Measurements from ENCODE around the gene CLDN15.

DNA sequence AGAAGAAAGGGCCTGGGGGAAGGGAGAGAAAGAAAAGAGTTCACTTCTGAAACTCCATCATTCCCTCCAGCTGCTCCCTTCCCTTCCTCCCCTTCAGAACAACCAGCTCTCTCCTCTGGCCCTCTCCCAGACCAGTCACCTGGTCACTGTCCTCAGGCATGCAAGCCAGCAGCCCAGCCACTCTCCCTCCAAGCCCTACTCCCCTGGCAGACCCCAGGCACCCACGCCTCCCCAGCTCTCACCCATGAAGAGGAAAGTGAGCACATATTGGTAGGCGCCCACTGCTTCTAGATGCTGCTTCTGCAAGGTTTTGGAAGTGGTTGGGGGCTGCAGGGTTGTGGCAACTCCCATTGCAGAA, 37.1 kb downstream of the CLDN15 start:
- TF ChIP-seq, protein P1, sequence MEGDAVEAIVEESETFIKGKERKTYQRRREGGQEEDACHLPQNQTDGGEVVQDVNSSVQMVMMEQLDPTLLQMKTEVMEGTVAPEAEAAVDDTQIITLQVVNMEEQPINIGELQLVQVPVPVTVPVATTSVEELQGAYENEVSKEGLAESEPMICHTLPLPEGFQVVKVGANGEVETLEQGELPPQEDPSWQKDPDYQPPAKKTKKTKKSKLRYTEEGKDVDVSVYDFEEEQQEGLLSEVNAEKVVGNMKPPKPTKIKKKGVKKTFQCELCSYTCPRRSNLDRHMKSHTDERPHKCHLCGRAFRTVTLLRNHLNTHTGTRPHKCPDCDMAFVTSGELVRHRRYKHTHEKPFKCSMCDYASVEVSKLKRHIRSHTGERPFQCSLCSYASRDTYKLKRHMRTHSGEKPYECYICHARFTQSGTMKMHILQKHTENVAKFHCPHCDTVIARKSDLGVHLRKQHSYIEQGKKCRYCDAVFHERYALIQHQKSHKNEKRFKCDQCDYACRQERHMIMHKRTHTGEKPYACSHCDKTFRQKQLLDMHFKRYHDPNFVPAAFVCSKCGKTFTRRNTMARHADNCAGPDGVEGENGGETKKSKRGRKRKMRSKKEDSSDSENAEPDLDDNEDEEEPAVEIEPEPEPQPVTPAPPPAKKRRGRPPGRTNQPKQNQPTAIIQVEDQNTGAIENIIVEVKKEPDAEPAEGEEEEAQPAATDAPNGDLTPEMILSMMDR (IDR thresholded peaks at IDR 0.05) = no peak
- TF ChIP-seq ZFX (IDR thresholded peaks at IDR 0.05; ENCODE audit: borderline replicate concordance) = no peak
